ENCODE data around the gene TRIM24.
"Not testable (repeated sequence)": the region's sequence is repeated elsewhere in the genome, so short reads cannot be mapped to it uniquely, and the experiment has no call there.

TRIM24 gene

DNA sequence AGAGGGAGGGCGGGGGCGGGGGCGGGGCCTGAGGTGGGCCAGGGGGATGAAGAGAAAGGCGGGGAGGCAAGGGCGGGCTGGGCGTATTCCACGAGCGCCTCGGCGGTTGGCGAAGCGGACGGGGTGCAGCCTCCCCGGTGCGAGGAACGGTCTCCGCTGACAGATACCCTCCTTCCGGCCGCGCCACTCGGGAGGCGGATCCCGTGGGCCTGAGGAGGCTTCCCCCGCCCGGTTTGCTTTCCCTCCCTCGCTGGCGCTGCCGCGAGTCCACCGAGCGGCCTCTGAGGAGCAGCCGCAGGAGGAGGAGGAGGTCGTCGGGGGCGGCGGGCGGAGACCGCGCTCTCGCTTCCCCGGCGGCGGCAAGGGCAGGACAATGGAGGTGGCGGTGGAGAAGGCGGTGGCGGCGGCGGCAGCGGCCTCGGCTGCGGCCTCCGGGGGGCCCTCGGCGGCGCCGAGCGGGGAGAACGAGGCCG, at the start of gene TRIM24:
Gene TRIM24, plus strand, starts transcription at position 84 of the 473 bp plus-strand sequence. Its CDS starts 290 bp downstream, at position 374.
- peak; percentile 97 for DNase-seq (ENCODE audit: low read depth)

DNA sequence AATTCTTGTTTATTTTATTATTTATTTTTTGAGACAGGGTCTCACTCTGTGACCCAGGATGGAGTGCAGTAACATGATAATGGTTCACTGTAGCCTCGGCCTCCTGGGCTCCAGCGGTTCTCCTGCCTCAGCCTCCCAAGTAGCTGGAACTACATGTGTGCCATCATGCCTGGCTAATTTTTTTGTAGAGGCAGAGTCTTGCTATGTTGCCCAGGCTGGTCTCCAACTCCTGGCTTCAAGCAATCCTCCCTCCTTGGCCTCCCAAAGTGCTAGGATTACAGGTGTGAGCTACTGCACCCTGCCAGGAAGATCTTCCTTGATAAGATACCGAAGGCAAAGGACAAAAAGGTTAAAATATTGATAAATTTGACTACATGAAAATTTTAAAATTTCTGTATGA, 48.0 kb upstream of the TRIM24 start:
- DNase-seq (ENCODE audit: low read depth): not testable (repeated sequence)

DNA sequence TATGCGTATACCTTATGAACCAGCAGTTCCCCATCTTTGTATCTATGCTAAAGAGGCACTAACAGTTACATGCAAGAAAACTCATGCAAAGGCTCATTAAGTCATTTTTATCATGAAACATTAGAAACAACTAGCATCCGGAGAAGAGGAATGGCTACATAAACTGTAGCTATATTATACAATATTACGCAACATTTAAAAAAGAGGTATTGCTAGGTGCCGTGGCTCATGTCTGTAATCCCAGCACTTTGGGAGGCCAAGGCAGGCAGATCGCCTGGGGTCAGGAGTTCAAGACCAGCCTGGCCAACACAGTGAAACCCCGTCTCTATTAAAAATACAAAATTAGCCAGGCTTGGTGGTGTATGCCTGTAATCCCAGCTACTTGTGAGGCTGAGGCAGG, 47.1 kb upstream of the TRIM24 start:
- not testable (repeated sequence) for DNase-seq (ENCODE audit: low read depth)

DNA sequence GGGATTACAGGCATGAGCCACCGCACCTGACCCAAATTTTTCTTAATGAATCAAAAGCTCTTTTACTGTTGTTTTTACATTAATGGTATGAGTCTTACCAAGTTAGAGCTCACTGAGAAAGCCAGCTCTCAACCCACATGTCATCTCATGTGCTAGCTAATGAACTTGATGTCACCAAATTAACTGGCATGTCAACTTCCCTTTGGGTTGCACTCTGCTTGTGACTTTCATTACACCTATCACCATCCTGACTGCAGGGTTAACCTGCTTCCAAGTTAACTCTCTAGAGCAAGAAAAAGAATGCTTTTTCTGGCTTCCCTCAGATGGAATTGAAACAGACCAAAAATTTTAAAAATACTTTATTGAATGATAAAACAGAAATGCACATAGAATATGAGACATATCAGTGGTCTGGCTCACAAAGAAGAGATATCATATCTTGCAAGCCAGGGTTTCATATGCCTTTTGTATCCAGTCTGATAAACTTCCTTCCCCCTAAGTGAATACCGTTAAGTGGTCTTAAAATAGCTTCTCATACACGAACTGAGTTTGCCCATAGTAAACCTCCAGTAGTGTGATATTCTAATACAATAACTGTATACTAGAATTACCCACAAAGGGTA, 42.9 kb upstream of the TRIM24 start:
- no peak for DNase-seq (ENCODE audit: low read depth)

DNA sequence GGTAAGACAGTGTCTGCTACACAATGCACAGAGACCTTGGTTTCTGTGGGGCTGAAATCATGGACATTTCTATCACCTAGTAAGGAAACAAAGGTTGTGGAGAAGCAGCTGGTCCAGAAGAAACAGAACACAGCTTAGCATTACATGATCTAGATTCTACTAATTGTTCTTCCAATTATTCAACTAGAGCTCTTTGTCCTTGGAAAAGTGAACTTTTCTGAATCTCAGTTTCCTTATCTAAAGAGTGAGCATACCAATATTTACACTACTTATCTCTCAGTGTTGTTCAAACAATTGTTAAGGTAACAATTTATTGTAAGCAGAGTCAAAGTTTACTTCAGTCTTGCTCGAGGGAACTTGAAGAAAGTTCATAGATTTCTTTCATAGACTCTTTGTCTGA, 42.3 kb upstream of the TRIM24 start:
- DNase-seq (ENCODE audit: low read depth): no peak

DNA sequence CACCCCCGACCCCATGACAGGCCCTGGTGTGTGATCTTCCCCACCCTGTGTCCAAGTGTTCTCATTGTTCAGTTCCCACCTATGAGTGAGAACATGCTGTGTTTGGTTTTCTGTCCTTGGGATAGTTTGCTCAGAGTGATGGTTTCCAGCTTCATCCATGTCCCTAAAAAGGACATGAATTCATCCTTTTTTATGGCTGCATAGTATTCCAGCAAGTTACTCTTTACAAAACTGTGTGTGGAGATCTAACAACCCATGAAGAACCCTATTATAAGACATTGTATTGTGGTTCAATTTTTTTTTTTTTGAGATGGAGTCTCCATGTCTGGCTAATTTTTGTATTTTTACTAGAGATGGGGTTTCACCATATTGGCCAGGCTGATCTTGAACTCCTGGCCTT, 41.7 kb upstream of the TRIM24 start:
- not testable (repeated sequence) for DNase-seq (ENCODE audit: low read depth)

DNA sequence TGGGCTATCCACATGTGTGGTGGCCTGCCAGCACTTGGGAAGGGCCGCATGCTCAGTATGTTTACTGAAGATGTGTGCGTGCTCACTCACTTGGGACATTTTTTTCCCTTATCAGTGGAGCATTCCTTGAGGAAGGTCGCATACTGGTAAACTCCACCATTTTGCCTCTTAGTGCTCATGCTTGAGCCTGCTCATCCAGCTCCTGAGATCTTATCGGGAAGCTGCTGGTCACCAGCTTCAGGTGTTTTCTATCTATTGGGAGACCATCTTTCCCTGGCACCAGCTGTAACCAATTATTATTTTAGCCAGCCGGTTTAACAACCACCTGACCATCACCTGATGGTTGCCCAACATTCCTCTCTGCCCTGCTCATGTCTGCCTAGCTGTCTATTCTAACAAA, 35.0 kb upstream of the TRIM24 start:
- no peak for DNase-seq (ENCODE audit: low read depth)

DNA sequence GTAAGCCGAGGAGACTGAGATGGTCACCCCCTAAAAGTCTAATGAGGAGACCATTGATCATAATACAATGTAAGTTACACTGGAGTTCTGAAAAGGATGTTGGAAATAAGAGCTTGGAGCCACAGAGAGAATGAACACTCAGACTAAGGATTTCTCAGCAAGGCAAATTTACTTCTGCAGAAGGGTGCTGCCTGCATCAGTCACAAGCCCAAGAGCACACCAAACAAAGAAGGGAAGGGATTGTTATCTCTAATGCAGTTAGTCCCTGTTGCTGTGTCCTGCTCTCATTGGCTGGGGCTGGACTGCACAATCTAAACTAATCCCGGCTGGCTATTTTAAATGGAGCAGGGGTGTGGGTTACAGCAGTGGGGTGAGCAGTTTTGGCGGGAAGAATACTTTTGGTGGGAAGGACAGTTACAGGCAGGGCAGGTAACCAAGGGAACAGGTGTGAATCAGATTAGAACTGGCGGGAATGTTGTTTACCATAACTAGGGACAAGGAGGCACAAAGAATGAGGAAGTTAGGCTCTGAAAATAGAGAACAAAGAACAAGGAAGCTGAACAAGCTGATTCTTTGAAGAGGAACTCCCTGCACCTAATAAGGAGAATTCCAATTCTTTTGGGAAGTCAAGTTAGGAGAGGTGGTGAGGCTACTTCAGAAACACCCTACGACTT, 30.3 kb upstream of the TRIM24 start:
- peak; percentile 18 for DNase-seq (ENCODE audit: low read depth)

DNA sequence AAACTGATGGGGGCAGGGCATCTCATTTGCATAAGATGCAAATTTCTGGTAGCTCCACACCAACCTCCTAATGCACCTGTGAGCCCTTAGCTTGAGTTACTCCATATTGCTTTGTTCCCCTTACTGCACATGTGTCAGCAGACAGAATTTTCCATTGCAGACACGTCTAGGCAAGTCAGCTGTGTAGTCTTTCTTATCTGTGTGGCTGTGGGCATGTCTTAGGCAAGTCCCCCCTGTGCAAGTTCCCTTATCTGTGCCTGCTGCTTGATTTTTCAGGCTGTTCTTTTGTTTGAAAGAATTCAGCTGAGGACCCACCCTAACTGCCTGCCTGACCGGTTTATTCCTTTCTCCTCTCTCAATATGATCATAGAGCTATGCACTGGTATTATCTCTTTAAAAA, 28.5 kb upstream of the TRIM24 start:
- peak; percentile 3 for DNase-seq (ENCODE audit: low read depth)

DNA sequence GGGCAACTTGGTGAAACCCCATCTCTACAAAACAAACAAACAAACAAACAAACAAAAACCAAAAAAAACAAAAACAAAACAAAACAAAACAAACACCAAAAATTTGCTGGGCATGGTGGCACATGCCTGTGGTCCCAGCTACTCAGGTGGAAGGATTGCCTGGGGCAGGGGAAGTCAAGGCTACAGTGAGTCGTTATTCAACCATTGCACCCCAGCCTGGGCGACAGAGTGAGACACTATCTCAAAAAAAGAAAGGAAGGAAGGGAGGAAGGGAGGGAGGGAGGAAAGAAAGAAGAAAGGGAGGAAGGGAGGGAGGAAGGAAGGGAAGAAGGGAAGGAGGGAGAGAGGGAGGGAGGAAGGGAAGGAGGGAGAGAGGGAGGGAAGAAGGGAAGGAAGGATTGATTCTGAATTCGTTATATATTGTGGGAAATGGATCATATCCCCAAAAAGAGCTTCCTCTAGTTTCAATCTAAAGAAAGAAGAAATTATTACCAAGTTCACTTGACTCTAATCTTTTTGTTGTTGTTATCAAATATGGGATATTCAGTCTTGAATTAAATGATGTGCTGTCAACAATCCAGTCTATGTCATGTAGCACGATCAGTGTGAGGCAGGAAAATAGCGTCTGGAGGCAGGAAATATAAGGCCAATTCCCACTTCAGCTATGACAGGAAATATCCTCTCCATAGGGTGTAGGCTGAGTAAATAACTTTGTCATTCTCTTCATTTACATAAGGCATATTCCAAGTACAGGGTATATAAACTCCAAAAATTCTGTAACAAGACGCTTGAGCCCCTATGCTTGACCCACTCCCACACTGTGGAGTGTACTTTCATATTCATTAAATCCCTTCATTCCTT, 26.2 kb upstream of the TRIM24 start:
- DNase-seq (ENCODE audit: low read depth): no peak

DNA sequence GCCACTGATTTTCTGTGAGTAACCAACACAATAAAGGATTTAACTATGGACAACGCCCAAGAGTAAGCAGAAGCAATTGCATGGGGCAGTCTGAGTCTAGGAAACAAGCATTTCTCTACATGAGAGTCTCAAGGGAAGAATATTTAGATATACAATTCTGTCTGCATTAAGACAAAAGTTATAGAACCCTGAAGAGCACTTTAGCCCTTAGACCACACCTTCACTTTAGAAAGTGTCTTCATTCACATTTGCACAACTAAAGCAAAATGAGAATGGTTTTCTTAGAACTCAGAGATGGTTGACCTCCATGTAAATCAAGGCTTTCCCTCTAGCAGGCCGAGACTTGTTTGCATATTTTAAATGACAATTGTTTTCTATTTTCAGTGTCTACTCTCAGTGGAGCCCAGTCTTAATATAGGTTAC, 25.5 kb upstream of the TRIM24 start:
- no peak for DNase-seq (ENCODE audit: low read depth)

DNA sequence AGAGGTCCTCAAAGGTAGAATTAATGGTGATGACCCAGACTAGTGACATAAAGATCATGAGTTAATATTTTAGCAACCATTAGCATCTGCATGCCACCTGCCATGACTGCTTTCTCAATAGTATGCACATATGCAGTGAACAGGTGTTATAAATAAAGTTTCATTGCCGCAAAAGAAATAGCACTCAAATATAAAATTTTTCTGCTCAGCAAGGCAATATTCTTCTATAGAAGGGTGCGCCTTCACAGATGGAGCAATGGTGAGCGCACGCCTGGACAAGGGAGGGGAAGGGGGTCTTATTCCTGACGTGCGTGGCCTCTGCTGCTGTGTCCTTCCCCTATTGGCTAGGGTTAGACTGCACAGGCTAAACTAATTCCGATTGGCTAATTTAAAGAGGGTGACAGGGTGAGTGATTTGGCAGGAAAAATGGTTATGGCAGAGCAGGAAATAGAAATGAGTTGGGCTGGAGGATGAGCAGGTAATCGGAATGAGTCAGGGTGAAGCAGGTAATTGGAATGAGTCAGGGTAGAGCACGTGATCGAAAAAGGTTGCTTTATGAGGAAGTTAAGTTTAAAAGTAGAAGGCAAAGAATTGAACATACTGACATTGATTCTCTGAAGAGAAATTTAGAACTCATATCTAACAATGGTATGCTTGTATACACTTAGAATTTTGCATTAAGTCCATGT, 24.7 kb upstream of the TRIM24 start:
- DNase-seq (ENCODE audit: low read depth): no peak

DNA sequence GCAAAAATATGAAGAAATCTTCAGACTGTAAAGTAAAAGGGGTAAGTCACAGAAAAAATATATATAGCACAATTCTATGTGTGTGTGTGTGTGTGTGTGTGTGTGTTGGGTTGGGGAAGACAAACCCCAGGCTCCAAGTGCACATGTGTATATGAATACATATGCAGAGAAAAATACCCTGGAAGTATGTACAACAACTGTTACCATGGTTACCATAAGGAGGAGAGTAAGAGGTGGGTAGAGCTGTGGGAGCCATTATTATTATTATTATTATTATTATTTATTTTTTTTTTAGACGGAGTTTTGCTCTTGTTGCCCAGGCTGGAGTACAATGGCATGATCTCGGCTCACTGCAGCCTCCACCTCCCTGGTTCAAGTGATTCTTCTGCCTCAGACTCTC, 23.7 kb upstream of the TRIM24 start:
- no peak for DNase-seq (ENCODE audit: low read depth)

DNA sequence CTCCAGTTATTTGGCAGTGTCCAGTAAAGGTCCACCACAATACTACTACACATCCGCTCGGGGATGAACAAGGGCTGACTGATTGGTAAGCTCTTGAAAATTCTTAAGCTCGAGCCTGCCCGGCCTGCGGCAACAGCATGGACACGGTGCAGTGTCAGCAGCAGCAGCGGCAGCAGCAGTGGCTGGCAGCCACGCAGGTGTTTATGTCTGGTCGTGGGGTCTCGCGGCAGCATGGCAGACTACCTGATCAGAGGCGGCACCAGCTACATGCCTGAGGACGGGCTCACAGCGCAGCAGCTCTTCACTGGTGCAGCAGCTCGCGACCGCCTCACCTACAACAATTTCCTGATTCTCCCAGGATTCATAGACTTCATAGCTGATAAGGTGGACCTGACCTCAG, 19.6 kb upstream of the TRIM24 start:
- no peak for DNase-seq (ENCODE audit: low read depth)

DNA sequence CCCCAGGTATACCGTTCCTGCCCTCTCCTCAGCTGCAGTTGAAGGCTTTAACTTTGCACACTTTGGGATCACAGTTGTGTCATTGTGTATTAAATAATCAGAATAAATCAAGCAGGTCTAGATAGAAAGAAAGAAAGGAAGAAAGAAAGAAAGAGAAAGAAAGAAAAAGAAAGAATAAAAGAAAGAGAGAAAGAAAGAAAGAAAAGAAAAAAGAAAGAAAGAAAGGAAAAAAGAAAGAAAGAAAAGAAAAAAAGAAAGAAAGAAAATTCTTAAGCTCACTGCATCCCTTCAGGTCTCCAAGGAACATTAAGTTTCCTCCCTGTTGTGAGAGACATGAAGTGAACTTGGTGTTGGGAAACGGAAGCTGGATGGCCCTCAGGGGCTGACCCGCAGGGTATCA, 17.2 kb upstream of the TRIM24 start:
- DNase-seq (ENCODE audit: low read depth): no peak

DNA sequence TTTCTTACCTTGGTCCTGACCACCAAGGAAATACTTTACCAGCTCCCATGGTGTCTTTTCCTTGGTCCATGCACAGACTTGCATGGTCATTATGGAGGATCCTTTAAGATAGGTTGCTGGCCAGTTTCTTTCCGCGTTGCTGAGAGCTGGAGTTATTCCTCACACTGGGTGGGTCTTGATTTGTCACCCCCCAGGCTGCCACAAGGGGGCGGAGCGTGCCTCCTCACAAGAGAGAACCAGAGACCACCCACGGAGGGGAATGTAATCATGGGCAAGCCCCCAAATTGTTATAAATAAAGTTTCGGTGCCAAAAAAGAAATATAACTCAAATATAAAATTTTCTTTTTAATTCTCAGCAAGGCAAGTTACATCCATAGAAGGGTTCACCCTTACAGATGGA, 10.5 kb upstream of the TRIM24 start:
- DNase-seq (ENCODE audit: low read depth): no peak

DNA sequence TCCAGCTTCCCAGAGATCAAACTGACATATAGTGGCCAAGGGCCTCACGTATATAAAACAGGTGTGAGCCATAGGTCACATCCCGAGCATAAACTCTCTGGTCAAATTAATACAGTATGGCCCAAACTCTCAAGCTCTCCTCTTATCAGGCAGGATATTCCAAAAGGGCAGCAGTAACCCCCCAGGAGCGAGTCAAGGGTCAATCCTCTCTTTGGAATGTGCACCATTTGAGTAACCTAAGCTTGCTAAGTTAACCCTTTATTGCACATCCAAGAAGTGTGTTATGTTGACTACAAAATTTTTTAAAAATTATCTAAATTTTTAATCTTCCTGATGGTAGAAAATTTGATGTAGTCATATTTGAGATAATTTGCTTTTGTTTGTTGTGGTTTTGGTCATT, 4.5 kb upstream of the TRIM24 start:
- no peak for DNase-seq (ENCODE audit: low read depth)

DNA sequence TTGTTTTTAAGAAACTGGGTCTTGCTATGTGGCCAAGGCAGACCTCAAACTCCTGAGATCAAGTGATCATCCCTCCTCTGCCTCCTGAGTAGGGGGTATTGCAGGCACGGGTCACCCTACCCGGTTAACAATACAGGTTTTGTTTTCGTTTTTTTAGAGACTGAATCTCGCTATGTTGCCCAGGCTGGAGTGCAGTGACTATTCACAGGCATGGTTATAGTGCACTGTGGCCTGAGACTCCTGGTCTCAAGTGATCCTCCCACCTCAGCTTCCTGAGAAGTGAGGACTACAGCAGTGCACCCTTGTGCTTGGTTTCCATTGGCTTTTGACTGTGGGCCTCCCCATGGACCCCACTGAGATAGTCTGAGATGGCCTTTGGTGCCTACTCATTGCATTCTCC, 3.8 kb upstream of the TRIM24 start:
- DNase-seq (ENCODE audit: low read depth): no peak

DNA sequence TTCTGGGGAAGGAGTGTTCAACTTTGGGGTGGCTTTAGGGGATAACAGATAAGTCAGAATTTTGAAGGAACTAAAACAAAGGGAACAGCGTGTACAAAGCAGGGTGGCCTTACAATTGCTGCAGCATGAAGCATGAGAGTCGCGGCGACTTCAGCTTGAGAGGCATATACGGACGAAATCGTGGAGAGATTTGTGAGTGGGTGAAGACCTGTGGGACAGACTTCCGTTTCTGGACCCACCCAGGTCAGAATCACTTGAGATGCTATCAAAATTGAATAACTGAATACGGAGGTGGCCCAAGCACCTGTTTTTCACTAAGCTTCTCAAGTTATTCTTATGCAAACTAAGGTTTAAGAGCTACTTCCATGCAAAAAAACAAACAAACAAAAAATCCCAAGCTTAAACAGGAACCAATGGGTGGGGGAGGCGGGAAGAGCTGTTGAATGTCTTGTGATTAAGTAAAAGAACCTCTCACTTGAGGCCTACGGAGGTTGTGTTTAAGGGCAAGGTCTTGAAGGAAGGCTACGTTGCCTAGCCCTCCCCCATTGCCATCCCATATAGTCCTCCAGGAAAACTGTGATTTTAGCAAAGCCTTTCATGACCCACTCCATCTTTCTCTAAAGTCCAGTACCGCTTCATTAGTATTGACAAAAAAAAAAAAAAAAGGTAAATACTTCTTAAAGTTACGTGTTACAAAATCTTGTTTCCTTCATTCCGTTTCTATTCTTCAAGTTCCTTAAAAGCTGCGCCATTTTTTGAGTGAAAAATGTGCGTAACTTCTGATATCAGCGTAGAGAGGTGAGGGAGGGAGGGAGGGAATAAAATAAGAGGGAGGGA, 1.3 kb upstream of the TRIM24 start:
- DNase-seq (ENCODE audit: low read depth): no peak

DNA sequence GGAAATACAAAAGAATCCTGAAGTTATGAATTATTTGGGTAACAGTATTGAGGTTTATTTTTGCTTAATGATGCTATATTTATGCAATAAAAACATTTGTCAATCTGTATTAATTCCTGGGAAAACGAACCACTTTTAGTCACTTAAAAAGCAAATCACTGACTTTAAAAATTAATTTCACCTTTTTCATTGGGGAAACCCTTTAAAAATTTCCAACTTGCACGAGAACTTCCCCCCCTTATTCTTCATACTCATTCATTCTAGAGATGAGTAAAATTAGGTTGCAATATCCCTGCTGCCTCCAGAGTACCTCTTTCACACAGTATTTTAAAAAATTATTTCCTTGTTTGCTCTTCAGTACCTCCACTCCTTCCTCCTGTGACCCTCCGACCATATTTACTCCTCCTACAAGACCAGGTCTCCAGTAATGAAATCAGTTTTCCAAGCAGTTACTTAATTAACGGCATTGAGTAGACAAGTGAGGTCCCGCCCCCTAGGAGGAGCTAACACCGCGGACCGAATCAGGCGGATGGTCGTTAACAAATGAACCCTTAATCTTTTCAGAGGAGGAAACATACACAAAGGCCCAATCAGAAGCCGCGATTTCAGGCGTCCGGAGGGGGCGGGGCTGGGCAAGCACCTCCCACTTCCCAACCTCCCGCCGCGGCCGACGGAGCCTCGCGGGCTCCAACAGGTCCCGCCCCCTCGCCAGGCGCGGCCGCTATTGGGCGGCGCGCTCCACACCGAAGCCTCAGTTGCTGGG, 465 bp upstream of the TRIM24 start:
- DNase-seq (ENCODE audit: low read depth): no peak
